Measurements from ENCODE around the gene ADAMTS17. TPM values are rescaled to one million over a fixed set of nuclear protein-coding genes. Genes with fewer than 3 reads are reported as not detected.
"Not testable (repeated sequence)": the region's sequence is repeated elsewhere in the genome, so short reads cannot be mapped to it uniquely, and the experiment has no call there.

The ADAMTS17 gene
- total and polyA plus RNA-seq, 9 donors, result 3.1 to 8.2 (median 5.2) TPM

DNA sequence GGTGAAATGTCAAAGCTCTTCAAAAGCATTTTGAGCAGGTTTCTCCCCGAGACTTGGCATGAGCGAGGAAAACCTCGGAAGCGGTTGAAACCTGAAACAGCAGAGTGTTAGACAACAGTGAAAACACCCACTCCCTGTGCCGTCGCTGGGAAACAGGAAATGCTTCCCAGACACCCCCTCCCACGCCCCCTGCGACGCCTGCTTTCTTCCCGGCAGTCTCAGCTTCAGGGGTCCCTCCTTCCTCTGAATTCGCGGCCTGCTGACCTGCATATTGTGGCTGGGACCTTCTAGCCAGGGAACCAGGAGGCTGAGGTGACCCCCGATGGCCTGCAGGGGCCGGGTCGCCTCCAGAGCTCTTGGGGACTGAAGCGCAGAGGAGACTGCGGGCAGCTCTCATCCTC is 357.9 kb downstream of the ADAMTS17 start:
- Histone ChIP-seq H3K4me3 (ENCODE audit: low read length) (no peak overlapping the region), H3K27ac (ENCODE audit: low read length) (peak overlapping the region; percentile 80), H3K27me3 (ENCODE audit: control insufficient read depth, insufficient read depth, low read length) (peaks cover 9% of the 10 kb centered on the region), H3K9me3 (replicated peaks; ENCODE audit: control insufficient read depth, low read depth, low read length) (no peaks in the 10 kb centered on the region), H3K36me3 (ENCODE audit: control insufficient read depth, insufficient read depth, low read length) (no peaks in the 10 kb centered on the region), H3K4me1 (ENCODE audit: control insufficient read depth, insufficient read depth, low read length) (peaks cover 52% of the 10 kb centered on the region)
- WGBS (ENCODE audit: insufficient coverage), result 19% methylated on average over 15 of the region's 17 CpGs
- peak; percentile 66 for DNase-seq

DNA sequence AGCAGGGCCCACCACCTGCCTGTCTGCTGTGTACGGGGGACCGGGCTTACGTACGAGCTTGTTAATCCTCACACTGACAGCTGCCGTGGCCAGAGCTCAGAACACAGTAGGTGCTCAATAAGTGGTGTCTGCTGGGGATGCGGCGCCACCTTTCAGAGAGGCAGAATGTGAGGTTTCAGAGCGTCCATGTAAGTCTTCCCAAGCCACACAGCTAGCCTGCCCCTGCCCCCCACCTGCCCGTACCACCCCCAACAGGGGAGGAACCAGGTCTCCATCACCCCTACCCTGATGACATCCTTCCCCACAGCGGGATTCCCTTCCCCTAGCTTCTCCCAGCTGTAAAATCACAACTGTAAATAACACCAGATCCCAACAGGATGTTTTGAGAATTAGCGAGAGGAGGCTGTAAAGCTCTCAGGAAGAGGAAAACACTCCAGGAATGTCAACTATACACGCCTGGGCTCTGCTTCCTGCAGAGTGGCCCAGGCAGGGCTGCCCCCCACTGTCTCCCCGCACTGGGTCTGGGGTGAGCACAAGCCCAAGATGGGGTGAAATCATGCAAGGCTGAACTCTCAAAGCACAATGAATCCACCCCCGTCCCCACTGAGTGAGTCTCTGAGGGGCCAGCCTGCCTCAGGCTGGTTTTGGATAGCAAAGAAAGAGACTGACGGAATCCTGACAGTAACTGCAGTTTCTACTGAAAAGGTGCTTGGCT is 358.4 kb downstream of the ADAMTS17 start:
- DNase-seq, result peak; percentile 58
- Histone ChIP-seq H3K4me1 (ENCODE audit: control insufficient read depth, insufficient read depth, low read length) (peaks cover 56% of the 10 kb centered on the region), H3K27ac (ENCODE audit: low read length) (peak overlapping the region; percentile 80), H3K27me3 (ENCODE audit: control insufficient read depth, insufficient read depth, low read length) (peaks cover 9% of the 10 kb centered on the region), H3K9me3 (replicated peaks; ENCODE audit: control insufficient read depth, low read depth, low read length) (no peaks in the 10 kb centered on the region), H3K36me3 (ENCODE audit: control insufficient read depth, insufficient read depth, low read length) (no peaks in the 10 kb centered on the region), H3K4me3 (ENCODE audit: low read length) (no peak overlapping the region)
- whole genome bisulfite sequencing (ENCODE audit: insufficient coverage), result 16% methylated on average over 6 of the region's 15 CpGs

DNA sequence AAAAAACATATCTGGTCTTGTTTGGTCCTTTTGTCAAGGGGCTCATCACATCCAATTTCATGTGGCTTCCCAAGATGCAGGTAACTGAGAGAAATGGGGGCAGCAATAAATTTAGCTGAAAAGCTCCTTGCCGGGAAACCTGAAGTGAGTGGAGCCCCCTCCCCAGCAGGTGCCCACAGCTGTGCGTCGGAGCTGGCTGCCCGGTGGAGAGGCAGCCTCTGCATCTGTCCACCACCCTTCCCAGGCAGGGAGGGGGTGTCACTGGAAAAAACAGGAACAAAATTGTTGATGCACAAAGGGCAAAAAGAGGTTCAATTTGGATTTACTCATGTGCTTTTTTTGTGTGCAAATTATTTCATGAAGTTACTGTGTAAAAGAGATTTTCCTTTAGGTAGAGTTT is 359.1 kb downstream of the ADAMTS17 start:
- Histone ChIP-seq H3K36me3 (ENCODE audit: control insufficient read depth, insufficient read depth, low read length) (no peaks in the 10 kb centered on the region), H3K4me3 (ENCODE audit: low read length) (no peak overlapping the region), H3K4me1 (ENCODE audit: control insufficient read depth, insufficient read depth, low read length) (peaks cover 61% of the 10 kb centered on the region), H3K27ac (ENCODE audit: low read length) (no peak overlapping the region), H3K27me3 (ENCODE audit: control insufficient read depth, insufficient read depth, low read length) (peaks cover 9% of the 10 kb centered on the region), H3K9me3 (replicated peaks; ENCODE audit: control insufficient read depth, low read depth, low read length) (no peaks in the 10 kb centered on the region)
- 44% methylated on average over 1 of the region's 4 CpGs for WGBS (ENCODE audit: insufficient coverage)
- DNase-seq, result no peak

DNA sequence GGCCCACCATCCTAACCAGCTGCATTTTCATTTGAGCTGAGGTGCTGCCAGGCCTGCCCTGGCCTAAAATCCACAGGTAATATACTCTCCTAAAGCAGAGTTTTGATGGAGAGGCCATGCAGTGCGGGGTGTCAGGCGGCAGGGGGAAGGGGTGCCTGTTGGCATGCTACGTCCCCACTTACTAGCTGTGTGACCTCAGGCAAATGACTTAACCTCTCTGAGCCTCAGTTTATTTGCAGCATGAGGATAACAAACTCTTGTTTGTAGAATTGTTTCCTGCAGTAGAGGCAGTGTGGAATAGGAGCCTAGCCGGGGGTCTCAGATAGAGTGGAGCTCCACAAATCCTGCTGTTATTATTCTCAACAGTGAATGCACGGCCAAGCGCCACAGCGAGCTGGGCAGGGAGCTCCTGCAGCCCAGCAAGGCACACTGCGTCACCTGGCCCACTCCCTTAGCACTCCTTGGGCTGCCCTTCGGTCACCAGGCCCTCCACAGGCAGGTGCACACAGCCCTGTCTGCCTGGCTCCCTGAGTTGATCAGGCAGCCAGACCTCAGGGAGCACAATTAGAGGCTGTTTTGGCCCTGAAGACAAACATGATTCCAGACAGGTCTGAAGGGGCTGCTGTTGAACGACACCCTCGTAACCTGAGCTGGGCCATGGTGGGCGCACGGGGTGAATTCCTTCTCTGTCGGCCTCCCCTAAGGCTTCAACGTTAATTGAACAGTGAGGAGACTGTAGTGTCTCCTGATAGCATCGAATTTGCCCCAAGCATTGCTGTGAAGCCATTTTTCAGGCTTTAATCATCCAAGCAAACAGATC is 359.7 kb downstream of the ADAMTS17 start:
- peaks cover 9% of the 10 kb centered on the region for H3K27me3 ChIP-seq (ENCODE audit: control insufficient read depth, insufficient read depth, low read length)
- peaks cover 60% of the 10 kb centered on the region for H3K4me1 ChIP-seq (ENCODE audit: control insufficient read depth, insufficient read depth, low read length)
- H3K36me3 ChIP-seq (ENCODE audit: control insufficient read depth, insufficient read depth, low read length), result no peaks in the 10 kb centered on the region
- WGBS (ENCODE audit: insufficient coverage), result 88% methylated on average over 11 of the region's 16 CpGs
- DNase-seq, result no peak
- H3K4me3 ChIP-seq (ENCODE audit: low read length), result no peak overlapping the region
- H3K27ac ChIP-seq (ENCODE audit: low read length), result no peak overlapping the region
- no peaks in the 10 kb centered on the region for H3K9me3 ChIP-seq (replicated peaks; ENCODE audit: control insufficient read depth, low read depth, low read length)

DNA sequence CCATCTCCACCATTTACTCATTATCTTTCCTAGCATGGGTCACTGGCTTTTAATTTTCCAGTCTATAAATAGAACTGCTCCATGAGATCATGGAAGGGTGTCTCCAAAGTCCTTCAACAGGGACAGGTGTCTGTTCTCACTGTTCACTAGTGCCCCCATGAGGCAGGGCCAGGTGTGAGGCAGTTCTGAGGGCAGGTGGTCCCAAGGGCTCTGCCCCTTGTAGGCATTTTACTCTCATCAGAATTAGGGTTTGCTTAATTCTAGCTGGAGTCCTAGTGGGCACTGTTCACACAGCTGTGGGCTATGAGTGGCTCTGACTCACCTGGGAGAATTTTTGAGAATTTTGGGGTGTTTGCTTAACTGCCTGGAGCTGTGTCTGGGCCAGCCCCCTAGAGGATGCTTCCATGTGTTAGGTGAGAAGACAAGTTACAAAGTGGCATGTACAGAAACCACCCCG is 360.6 kb downstream of the ADAMTS17 start:
- Histone ChIP-seq H3K4me3 (ENCODE audit: low read length) (no peak overlapping the region), H3K27ac (ENCODE audit: low read length) (peak overlapping the region; percentile 51), H3K27me3 (ENCODE audit: control insufficient read depth, insufficient read depth, low read length) (peaks cover 9% of the 10 kb centered on the region), H3K9me3 (replicated peaks; ENCODE audit: control insufficient read depth, low read depth, low read length) (no peaks in the 10 kb centered on the region), H3K4me1 (ENCODE audit: control insufficient read depth, insufficient read depth, low read length) (peaks cover 62% of the 10 kb centered on the region), H3K36me3 (ENCODE audit: control insufficient read depth, insufficient read depth, low read length) (no peaks in the 10 kb centered on the region)
- no CpG with 5 or more reads among the region's 1 CpG for WGBS (ENCODE audit: insufficient coverage)
- DNase-seq, result peak; percentile 47

DNA sequence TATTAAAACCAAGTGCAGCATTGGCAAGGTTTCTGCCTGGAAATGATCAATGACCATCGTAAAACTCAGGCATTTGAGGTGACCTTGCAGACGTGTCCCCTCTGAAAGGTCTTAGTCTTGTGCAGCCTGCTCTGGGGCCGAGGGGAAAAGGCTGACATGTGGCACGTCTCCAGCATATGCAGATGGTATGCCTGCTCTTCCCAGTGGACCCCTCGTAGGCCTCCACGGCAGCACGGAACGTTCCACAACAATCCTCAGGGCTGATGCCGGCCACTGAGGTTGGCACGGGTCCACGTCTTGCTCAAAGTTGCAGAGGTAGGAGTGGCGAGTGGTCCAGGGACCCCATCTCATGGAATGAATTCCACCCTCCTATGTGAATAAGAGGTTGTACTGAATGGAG is 361.0 kb downstream of the ADAMTS17 start:
- peaks cover 9% of the 10 kb centered on the region for H3K27me3 ChIP-seq (ENCODE audit: control insufficient read depth, insufficient read depth, low read length)
- WGBS (ENCODE audit: insufficient coverage), result 20% methylated on average over 7 of the region's 12 CpGs
- peaks cover 62% of the 10 kb centered on the region for H3K4me1 ChIP-seq (ENCODE audit: control insufficient read depth, insufficient read depth, low read length)
- no peaks in the 10 kb centered on the region for H3K9me3 ChIP-seq (replicated peaks; ENCODE audit: control insufficient read depth, low read depth, low read length)
- no peak overlapping the region for H3K4me3 ChIP-seq (ENCODE audit: low read length)
- H3K36me3 ChIP-seq (ENCODE audit: control insufficient read depth, insufficient read depth, low read length), result no peaks in the 10 kb centered on the region
- peak; percentile 50 for DNase-seq
- peak overlapping the region; percentile 51 for H3K27ac ChIP-seq (ENCODE audit: low read length)

DNA sequence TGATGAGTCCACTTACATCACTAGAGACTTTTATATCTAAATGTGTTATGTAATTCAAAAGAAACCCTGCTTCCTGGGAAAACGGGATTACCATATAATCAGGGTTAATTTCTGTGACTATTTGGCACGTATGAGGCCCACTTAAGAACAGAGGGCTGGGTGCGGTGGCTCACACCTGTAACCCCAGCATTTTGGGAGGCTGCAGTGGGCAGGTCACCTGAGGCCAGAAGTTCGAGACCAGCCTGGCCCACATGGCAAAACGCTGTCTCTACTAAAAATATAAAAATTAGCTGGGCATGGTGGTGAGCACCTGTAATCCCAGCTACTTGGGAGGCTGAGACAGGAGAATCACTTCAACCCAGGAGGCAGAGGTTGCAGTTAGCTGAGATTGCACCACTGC is 361.9 kb downstream of the ADAMTS17 start:
- not testable (repeated sequence) for H3K36me3 ChIP-seq (ENCODE audit: control insufficient read depth, insufficient read depth, low read length); H3K27ac ChIP-seq (ENCODE audit: low read length); H3K4me3 ChIP-seq (ENCODE audit: low read length); DNase-seq; H3K27me3 ChIP-seq (ENCODE audit: control insufficient read depth, insufficient read depth, low read length); H3K9me3 ChIP-seq (replicated peaks; ENCODE audit: control insufficient read depth, low read depth, low read length)
- H3K4me1 ChIP-seq (ENCODE audit: control insufficient read depth, insufficient read depth, low read length), result peaks cover 61% of the 10 kb centered on the region
- 94% methylated on average over 2 of the region's 5 CpGs for WGBS (ENCODE audit: insufficient coverage)

DNA sequence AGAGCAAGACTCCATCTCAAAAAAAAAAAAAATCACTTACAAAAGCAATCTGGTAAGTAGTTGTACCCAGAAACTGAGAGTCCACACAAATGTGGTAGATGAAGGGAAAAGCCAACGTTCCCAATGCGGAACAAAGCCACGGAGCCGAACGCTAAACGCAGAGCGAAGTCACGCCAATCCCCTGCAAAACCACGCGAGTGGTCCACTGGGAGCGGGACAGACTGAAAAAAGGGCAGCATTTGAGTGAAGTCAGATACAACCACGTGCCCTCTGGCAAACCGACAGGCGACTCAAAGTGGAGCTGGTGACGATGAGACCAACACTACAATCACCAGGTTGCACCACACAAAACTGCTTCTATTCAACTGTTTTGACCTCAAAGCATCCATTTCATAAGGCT is 362.4 kb downstream of the ADAMTS17 start:
- 97% methylated on average over 14 of the region's 15 CpGs for WGBS (ENCODE audit: insufficient coverage)
- H3K4me3 ChIP-seq (ENCODE audit: low read length), result no peak overlapping the region
- H3K9me3 ChIP-seq (replicated peaks; ENCODE audit: control insufficient read depth, low read depth, low read length), result no peaks in the 10 kb centered on the region
- DNase-seq, result no peak
- no peaks in the 10 kb centered on the region for H3K36me3 ChIP-seq (ENCODE audit: control insufficient read depth, insufficient read depth, low read length)
- peaks cover 9% of the 10 kb centered on the region for H3K27me3 ChIP-seq (ENCODE audit: control insufficient read depth, insufficient read depth, low read length)
- H3K4me1 ChIP-seq (ENCODE audit: control insufficient read depth, insufficient read depth, low read length), result peaks cover 61% of the 10 kb centered on the region
- H3K27ac ChIP-seq (ENCODE audit: low read length), result no peak overlapping the region

DNA sequence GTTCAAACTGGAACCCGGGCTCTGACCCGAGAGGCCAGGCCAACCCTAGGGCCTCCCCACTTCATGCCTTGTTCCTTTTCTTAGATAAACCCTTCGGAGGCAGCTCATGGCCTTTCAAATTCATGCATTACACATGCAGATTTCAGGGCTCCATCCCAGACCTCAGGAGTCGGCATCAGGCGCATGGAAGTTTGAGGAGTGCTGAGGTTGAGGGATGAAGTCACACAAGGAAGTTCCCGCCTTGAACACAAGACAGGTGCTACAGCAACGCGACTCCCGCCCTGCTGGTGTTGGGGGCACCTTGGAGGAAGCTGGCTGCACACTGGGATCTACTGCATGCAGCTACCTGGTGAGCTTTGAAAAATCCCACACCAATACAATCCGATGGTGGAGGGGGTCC is 363.3 kb downstream of the ADAMTS17 start:
- no peaks in the 10 kb centered on the region for H3K36me3 ChIP-seq (ENCODE audit: control insufficient read depth, insufficient read depth, low read length)
- no peak for DNase-seq
- WGBS (ENCODE audit: insufficient coverage), result 71% methylated on average over 9 of the region's 10 CpGs
- H3K4me3 ChIP-seq (ENCODE audit: low read length), result no peak overlapping the region
- H3K9me3 ChIP-seq (replicated peaks; ENCODE audit: control insufficient read depth, low read depth, low read length), result no peaks in the 10 kb centered on the region
- no peak overlapping the region for H3K27ac ChIP-seq (ENCODE audit: low read length)
- peaks cover 53% of the 10 kb centered on the region for H3K4me1 ChIP-seq (ENCODE audit: control insufficient read depth, insufficient read depth, low read length)
- H3K27me3 ChIP-seq (ENCODE audit: control insufficient read depth, insufficient read depth, low read length), result peaks cover 7% of the 10 kb centered on the region

DNA sequence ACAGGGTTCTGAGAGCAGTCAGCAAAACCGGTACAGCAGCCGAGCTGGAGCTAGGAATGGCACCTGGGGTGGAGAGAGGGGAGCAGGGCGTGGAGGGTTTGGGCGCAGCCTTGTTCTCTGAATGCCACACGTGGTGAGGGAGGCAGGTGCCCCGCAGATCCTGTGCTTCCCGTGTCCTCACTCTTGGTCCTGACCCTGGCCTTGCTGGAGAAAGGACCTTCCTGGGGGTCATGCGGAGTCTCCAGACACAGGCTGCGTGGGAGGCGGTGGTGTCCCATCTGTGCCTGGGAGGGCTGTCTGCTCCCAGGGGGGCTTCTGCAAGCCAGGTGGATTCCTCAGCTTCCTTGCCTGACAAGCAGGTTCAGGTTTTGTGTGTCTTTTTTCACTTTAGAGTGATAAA is 363.8 kb downstream of the ADAMTS17 start:
- no peak for DNase-seq
- no peak overlapping the region for H3K4me3 ChIP-seq (ENCODE audit: low read length)
- H3K4me1 ChIP-seq (ENCODE audit: control insufficient read depth, insufficient read depth, low read length), result peaks cover 48% of the 10 kb centered on the region
- peaks cover 4% of the 10 kb centered on the region for H3K27me3 ChIP-seq (ENCODE audit: control insufficient read depth, insufficient read depth, low read length)
- 87% methylated on average over 7 of the region's 10 CpGs for WGBS (ENCODE audit: insufficient coverage)
- no peak overlapping the region for H3K27ac ChIP-seq (ENCODE audit: low read length)
- H3K9me3 ChIP-seq (replicated peaks; ENCODE audit: control insufficient read depth, low read depth, low read length), result no peaks in the 10 kb centered on the region
- no peaks in the 10 kb centered on the region for H3K36me3 ChIP-seq (ENCODE audit: control insufficient read depth, insufficient read depth, low read length)
